ENCODE data around the gene SYT7.

DNA sequence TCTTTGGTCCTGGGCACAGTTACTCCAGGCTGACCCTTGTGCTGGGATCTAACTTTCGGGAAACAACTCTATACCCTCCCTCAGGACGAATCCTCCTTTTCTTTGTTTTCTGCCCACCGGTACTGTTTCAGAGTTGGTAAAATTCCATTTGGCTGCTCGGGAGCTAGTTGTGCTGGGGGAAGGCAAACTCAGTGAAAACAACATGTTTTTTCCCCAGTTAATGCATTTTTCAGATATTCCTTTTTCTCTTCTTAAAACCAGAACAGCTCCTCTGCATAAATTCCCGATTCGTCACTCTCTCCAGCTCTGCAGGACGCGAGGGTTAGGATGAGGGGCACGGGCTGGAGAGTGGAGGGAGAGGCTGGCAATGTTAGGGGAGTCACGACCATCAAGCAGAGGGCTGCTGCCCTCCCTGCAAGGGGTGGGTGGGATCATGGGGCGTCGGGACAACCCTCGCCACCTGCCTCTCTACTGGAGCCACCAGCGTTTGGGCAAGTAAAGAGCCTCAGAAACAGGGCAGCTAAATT, 41.0 kb downstream of the SYT7 start:
- TF ChIP-seq, protein P1, sequence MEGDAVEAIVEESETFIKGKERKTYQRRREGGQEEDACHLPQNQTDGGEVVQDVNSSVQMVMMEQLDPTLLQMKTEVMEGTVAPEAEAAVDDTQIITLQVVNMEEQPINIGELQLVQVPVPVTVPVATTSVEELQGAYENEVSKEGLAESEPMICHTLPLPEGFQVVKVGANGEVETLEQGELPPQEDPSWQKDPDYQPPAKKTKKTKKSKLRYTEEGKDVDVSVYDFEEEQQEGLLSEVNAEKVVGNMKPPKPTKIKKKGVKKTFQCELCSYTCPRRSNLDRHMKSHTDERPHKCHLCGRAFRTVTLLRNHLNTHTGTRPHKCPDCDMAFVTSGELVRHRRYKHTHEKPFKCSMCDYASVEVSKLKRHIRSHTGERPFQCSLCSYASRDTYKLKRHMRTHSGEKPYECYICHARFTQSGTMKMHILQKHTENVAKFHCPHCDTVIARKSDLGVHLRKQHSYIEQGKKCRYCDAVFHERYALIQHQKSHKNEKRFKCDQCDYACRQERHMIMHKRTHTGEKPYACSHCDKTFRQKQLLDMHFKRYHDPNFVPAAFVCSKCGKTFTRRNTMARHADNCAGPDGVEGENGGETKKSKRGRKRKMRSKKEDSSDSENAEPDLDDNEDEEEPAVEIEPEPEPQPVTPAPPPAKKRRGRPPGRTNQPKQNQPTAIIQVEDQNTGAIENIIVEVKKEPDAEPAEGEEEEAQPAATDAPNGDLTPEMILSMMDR (IDR thresholded peaks at IDR 0.05): no peak
- no peak for TF ChIP-seq POLR2A (IDR thresholded peaks at IDR 0.05)
